Lower leg skin (tissue), 4 donors: ENCODE data around the gene MEGF8. TPM values are rescaled to one million over a fixed set of nuclear protein-coding genes. Genes with fewer than 3 reads are reported as not detected.

Experiments
- DNase-seq, 2 donors: peaks; one replicate each; pipeline ENCODE4 v3.0.0-alpha.2; 2019; ENCODE audit warnings: low spot score in 2 of 2
- H3K4me3 ChIP-seq: fragments of 200-600 bp; sonication (generic); 2 replicates; pipeline ENCODE4 v1.5.1; 2017; ENCODE audit warnings: mild to moderate bottlenecking, low read depth; ENCODE audit not compliant: poor library complexity, severe bottlenecking
- POLR2A ChIP-seq, 2 donors: fragments of 450-650 bp; IDR thresholded peaks; one replicate each; pipeline ENCODE4 v1.6.1; 2016 to 2017; ENCODE audit warnings: antibody characterized with exemption in 2 of 2, mild to moderate bottlenecking in 1 of 2, moderate library complexity in 1 of 2
- WGBS, 2 donors: methylation state at CpG; one replicate each; pipeline ENCODE4 v1.1.5; 2018; 5-methylcytosine and 5-hydroxymethylcytosine counted together
- intact Hi-C: fragments of 100-400 bp; cut with DNase I; formaldehyde crosslinking; loops from one replicate; pipeline ENCODE4 v1.15.0; 2023; ENCODE audit warnings: low total_unique reads
- total RNA-seq, 4 donors: library from RNA; depleted of rRNA; stranded (reverse); fragments of >200 nt; gene quantifications; one replicate each; pipeline ENCODE4 v1.1.0, GENCODE V29; 2016
- TF ChIP-seq, protein P1 (sequence below), 3 donors: fragments of 450-650 bp; IDR thresholded peaks; one replicate each; pipeline ENCODE4 v1.5.1; 2016; ENCODE audit warnings: antibody characterized with exemption in 3 of 3, mild to moderate bottlenecking in 3 of 3, moderate library complexity in 2 of 3

MEGF8 gene
- total RNA-seq, 4 donors from 2014 or later = 6.1 to 14.1 (median 12.0) TPM

DNA sequence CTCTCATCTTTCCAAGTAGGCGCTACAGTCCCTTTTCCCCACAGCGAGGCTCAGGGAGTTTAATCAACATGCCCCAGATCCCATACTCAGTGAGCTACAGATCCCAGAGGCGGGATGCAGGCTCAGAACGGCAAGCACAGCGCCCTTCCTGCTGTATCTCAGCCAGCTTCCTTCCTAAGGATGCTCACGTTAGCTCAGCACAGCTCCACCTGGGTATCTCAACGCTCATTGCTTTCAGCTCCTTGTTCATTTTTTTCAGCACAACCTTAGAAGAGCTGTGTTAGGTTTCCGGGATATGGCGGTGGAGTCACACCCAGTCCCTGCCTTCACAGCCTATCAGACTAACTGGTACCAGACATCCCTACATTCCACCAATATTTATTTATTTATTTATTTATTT, 3.1 kb upstream of the MEGF8 start:
- intact Hi-C loops = no loop called here
- WGBS, 2 donors = 53 to 55% methylated on average over 9 of the region's 9 CpGs
- no peak for DNase-seq
- no peak for TF ChIP-seq POLR2A (IDR thresholded peaks at IDR 0.05)
- TF ChIP-seq, protein P1, sequence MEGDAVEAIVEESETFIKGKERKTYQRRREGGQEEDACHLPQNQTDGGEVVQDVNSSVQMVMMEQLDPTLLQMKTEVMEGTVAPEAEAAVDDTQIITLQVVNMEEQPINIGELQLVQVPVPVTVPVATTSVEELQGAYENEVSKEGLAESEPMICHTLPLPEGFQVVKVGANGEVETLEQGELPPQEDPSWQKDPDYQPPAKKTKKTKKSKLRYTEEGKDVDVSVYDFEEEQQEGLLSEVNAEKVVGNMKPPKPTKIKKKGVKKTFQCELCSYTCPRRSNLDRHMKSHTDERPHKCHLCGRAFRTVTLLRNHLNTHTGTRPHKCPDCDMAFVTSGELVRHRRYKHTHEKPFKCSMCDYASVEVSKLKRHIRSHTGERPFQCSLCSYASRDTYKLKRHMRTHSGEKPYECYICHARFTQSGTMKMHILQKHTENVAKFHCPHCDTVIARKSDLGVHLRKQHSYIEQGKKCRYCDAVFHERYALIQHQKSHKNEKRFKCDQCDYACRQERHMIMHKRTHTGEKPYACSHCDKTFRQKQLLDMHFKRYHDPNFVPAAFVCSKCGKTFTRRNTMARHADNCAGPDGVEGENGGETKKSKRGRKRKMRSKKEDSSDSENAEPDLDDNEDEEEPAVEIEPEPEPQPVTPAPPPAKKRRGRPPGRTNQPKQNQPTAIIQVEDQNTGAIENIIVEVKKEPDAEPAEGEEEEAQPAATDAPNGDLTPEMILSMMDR (IDR thresholded peaks at IDR 0.05) = no peak
- H3K4me3 ChIP-seq = no peak overlapping the region

DNA sequence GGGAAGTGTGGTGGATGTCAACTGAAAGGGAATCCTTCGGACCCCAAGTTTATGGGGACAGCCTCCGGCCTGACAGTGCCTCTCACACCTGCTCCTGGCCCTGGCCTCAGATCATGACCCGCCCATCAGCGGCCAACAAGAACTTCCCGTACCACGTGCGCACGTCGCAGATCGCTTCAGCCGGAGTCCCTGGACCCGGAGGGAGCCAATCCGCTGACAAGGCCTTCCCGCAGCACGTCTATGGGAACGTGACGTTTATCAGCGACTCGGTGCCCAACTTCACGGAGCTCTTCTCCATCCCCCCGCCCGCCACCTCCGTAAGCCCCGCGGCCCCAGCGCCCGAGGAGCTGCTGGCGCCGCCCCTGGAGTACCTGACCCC, 2.0 kb upstream of the MEGF8 start:
- 35 to 51% methylated on average over 27 to 29 of the region's 29 CpGs for WGBS, 2 donors
- TF ChIP-seq, protein P1 (IDR thresholded peaks at IDR 0.05) = no peak
- no peak for TF ChIP-seq POLR2A (IDR thresholded peaks at IDR 0.05)
- no peak overlapping the region for H3K4me3 ChIP-seq
- intact Hi-C loops = no loop called here
- no peak for DNase-seq

DNA sequence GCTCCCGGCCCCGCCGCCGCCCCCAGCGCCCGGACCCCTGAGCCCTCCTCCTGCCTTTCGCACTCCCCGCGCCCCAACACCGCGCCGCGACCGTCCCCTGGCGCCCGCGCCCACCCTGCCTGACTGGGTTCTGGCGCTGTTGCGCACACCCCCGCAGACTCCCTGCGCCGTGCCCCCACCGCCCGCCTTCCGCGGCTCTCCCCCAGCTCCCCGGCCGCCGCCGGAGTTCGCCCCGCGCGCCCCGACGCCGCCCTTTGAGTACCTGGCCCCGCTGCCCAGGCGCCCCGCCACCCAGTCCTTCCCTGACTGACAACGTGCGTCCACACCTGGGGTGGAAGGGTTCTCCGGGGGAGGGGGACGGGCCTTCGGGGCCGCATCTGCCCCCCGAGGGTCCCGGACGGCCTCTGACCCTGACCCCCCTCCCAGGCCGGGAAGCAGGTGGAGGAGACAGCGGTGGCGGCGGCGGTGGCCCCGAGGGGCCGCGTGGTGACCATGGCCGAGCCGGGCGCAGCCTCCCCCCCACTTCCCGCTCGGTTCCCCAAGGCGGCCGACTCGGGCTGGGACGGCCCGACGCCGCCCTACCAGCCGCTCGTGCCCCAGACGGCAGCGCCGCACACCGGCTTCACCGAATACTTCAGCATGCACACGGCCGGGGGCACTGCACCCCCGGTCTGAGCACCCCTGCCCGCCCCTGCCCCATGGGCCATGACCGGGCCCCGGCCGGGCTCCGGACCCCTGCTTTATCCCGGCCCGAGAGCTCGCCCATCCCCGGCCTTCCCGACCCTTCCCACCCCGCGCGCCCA, 1.4 kb upstream of the MEGF8 start:
- TF ChIP-seq, protein P1 (IDR thresholded peaks at IDR 0.05) = no peak
- TF ChIP-seq POLR2A (IDR thresholded peaks at IDR 0.05) = no peak
- no peak overlapping the region for H3K4me3 ChIP-seq
- 9 to 15% methylated on average over 18 to 56 of the region's 92 CpGs for whole genome bisulfite sequencing, 2 donors
- no peak for DNase-seq
- intact Hi-C loops = no loop called here

DNA sequence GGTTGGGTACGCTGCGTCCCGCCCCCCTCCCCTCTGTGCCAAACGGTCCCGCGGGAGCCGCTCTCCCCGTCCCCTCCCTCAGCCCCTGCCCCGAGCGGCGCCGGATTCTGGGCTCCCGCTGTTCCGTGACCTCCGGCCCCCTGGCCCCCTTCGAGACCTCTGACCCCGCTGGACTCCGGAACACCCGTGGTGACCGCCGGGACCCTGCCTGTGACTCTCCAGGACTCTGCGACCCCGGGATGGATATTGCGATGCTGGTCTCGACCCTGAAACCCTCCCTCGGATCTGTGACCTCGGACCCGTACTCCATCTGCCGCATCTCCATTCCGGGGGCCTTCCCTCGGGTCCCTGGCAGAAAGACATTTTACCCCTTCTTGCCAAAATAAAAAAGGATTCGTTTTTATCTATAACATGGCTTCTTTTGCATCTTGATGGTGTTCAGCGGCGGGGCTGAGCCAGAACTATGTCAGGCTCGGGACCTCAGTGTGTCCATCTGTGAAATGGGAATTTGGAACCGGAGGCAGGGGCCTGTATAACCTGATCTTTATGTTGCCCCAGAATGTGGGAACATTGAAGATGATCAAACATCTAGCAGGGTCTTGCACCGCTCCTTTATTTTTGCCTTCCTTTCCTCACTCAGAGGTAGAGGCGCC, 654 bp upstream of the MEGF8 start:
- no peak overlapping the region for H3K4me3 ChIP-seq
- no peak for DNase-seq
- TF ChIP-seq, protein P1 (IDR thresholded peaks at IDR 0.05) = no peak
- TF ChIP-seq POLR2A (IDR thresholded peaks at IDR 0.05) = no peak
- WGBS, 2 donors = 2 to 5% methylated on average over 25 to 36 of the region's 38 CpGs
- intact Hi-C loops = no loop called here

DNA sequence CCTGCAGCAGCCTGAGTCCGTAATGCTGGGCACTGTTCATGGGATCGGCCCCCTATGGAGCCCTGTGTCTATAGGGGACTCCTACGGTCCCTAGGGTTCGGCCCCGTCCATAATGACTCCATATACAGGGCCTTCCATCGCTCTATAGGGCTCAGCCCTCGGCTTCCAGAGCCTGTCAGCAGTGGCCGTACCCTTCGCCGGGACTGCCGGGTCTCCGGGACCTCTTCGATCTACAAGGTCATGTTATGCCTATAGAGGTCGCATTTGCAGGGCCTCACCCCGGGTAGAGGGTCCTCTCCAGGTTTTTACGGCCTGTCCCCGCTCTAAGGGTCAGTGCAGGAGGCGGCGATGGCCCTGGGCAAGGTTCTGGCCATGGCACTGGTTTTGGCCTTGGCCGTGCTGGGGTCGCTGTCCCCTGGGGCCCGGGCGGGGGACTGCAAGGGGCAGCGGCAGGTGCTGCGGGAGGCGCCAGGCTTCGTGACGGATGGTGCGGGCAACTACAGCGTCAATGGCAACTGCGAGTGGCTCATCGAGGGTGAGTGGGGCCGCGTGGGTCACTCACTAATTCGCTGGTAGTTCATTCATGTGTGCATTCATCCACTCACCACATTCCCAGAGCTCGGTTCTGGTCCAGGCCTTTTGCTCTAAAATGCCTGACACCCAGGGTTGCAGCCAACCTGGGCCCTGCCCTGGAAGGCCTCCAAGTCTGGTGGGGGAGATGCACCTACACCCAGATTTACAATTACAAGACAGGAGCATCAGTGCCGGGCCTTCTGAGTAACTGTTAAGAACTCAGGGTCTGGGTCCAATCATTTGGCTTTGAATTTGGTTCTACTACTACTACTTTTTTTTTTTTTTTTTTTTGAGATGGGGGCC, 699 bp downstream of the MEGF8 start:
- WGBS, 2 donors = 7 to 9% methylated on average over 29 to 35 of the region's 37 CpGs
- intact Hi-C loops = no loop called here
- H3K4me3 ChIP-seq = peak overlapping the region; percentile 82
- TF ChIP-seq, protein P1 (IDR thresholded peaks at IDR 0.05) = no peak
- no peak for TF ChIP-seq POLR2A (IDR thresholded peaks at IDR 0.05)
- DNase-seq = peak in 1 of 2 donors; percentile 88
